Brain pericyte (primary cell): ENCODE measurements around the gene AFF2.

Source experiments
- DNase-seq: peaks from one replicate; pipeline ENCODE4 v3.0.0-alpha.2; 2012; ENCODE audit warnings: low read depth, low spot score

AFF2 gene

GRCh38 chrX:148588649-148589310, 88.4 kb downstream of the AFF2 start:
- no peak for DNase-seq

GRCh38 chrX:148592595-148592994, 92.2 kb downstream of the AFF2 start:
- no peak for DNase-seq

GRCh38 chrX:148593146-148593545, 92.7 kb downstream of the AFF2 start:
- DNase-seq: no peak

GRCh38 chrX:148593987-148594386, 93.6 kb downstream of the AFF2 start:
- no peak for DNase-seq

GRCh38 chrX:148599404-148599803, 99.0 kb downstream of the AFF2 start:
- DNase-seq: no peak

- no peak for DNase-seq
Measured at GRCh38 chrX:148600131-148600530, 99.7 kb downstream of the AFF2 start.

- DNase-seq: no peak
Measured at GRCh38 chrX:148600581-148600980, 100.2 kb downstream of the AFF2 start.

GRCh38 chrX:148601034-148601433, 100.6 kb downstream of the AFF2 start:
- no peak for DNase-seq

- DNase-seq: no peak
Measured at GRCh38 chrX:148609515-148610327, 109.3 kb downstream of the AFF2 start.

GRCh38 chrX:148610328-148610698, 109.9 kb downstream of the AFF2 start:
- no peak for DNase-seq

GRCh38 chrX:148611993-148612392, 111.6 kb downstream of the AFF2 start:
- DNase-seq: no peak

- no peak for DNase-seq
Measured at GRCh38 chrX:148612431-148612830, 112.0 kb downstream of the AFF2 start.

- no peak for DNase-seq
Measured at GRCh38 chrX:148613636-148614035, 113.2 kb downstream of the AFF2 start.

- DNase-seq: no peak
Measured at GRCh38 chrX:148615491-148615890, 115.1 kb downstream of the AFF2 start.

GRCh38 chrX:148618470-148619445, 118.3 kb downstream of the AFF2 start:
- DNase-seq: no peak

GRCh38 chrX:148620023-148620422, 119.6 kb downstream of the AFF2 start:
- DNase-seq: no peak

- DNase-seq: no peak
Measured at GRCh38 chrX:148624951-148625474, 124.6 kb downstream of the AFF2 start.

- DNase-seq: no peak
Measured at GRCh38 chrX:148628621-148629020, 128.2 kb downstream of the AFF2 start.

- no peak for DNase-seq
Measured at GRCh38 chrX:148629434-148629833, 129.0 kb downstream of the AFF2 start.

- no peak for DNase-seq
Measured at GRCh38 chrX:148632444-148632843, 132.0 kb downstream of the AFF2 start.

- DNase-seq: no peak
Measured at GRCh38 chrX:148633218-148633908, 132.9 kb downstream of the AFF2 start.
